Measurements from ENCODE around the gene GTPBP3. TPM values are rescaled to one million over a fixed set of nuclear protein-coding genes. Genes with fewer than 3 reads are reported as not detected.

Gene GTPBP3
- total RNA-seq, 4 donors from 2014 or later, result 9.3 to 20.2 (median 15.6) TPM

DNA sequence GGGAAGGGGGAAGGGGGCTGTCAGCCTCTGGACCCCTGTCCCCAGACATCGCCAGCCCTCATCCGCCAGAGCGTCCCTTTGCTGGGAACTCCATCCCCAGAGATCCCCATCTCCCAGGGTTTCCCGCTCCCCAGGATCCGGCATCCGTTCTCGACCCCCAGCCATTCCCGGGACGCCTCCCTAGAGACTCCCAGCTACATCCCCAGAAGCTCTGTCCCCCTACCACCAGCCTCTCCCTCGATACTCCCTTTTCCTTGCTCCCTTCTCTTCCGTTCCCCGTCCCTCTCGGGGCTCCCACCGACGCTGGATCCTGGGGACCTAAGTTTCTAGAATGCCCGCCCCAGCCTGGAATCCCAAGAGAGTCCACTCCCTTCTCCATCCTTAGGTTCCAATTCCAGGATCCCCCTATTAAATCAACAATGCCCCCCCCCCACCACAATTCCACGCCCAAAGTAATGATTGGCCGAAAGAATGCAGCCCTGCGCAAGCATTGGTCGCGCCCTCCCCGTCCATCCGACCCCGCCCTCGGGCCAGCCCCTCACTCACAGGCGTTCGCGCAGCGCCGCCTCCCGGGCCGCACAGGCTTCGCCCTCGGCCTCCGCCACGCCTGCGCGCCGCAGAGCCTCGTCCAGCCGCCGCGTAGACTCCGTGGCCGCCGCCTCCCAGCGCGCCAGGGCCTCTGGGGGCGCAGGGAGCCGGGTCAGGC is 53.5 kb downstream of the GTPBP3 start:
- Histone ChIP-seq H3K9me3 (peaks cover 0 to 15% (median 0%) of the 10 kb centered on the region in 3 donors), H3K36me3 (no peaks in the 10 kb centered on the region), H3K27ac (peak overlapping the region in 1 of 4 donors; percentile 23), H3K4me1 (peaks cover 0 to 40% (median 7%) of the 10 kb centered on the region in 3 donors), H3K27me3 (peaks cover 67% of the 10 kb centered on the region), H3K4me3 (peak overlapping the region; percentile 11 to 49)
- TF ChIP-seq, protein P1, sequence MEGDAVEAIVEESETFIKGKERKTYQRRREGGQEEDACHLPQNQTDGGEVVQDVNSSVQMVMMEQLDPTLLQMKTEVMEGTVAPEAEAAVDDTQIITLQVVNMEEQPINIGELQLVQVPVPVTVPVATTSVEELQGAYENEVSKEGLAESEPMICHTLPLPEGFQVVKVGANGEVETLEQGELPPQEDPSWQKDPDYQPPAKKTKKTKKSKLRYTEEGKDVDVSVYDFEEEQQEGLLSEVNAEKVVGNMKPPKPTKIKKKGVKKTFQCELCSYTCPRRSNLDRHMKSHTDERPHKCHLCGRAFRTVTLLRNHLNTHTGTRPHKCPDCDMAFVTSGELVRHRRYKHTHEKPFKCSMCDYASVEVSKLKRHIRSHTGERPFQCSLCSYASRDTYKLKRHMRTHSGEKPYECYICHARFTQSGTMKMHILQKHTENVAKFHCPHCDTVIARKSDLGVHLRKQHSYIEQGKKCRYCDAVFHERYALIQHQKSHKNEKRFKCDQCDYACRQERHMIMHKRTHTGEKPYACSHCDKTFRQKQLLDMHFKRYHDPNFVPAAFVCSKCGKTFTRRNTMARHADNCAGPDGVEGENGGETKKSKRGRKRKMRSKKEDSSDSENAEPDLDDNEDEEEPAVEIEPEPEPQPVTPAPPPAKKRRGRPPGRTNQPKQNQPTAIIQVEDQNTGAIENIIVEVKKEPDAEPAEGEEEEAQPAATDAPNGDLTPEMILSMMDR (IDR thresholded peaks at IDR 0.05), result peak; percentile 27 to 85 (median 73)
- TF ChIP-seq POLR2AphosphoS5 (IDR thresholded peaks at IDR 0.05), result no peak
- ATAC-seq, result peak; percentile 97
- WGBS, 2 donors (ENCODE audit: low coverage in 1 of 2), result 0 to 1% methylated on average over 5 to 18 of the region's 50 CpGs

DNA sequence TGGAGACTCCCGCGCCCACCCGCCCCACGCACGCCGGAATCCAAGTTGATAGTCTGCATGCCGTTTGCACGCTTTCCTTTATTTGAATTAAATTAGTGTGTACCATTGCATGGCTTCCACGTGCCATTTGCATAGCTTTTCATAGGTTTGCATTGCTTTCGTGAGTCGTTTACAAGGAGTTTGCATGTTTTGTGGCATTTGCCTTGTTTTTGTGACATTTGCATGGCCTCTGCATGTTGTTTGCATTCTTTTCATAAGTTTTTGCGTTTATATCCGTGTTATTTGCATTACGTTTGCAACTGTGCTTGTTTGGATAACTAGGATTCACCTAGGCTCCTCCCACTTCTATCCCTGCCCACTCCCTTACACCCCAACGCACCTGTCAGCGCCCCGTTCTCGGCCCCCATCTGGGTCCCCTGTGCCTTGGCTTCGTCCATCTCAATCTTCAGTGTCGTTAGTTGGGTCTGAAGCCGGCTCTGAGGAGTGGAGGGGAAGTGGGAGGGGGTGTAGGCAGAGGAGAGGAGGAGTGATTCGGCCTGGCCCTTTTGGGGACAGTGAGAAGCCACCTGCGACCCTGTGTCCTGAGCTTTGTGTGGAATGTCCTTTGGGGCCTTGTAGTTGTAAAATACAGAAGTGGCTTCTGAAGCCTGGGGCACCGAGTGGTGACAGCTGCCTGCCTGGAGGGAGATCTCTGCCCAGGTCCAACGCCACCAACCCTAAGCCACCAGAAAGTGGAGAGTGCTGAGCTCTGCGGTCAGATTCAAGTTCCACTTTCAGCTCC is 54.2 kb downstream of the GTPBP3 start:
- peaks cover 0 to 15% (median 0%) of the 10 kb centered on the region in 3 donors for H3K9me3 ChIP-seq
- TF ChIP-seq POLR2A (IDR thresholded peaks at IDR 0.05) (no peak), POLR2AphosphoS5 (IDR thresholded peaks at IDR 0.05) (no peak)
- no peak for ATAC-seq
- H3K4me1 ChIP-seq, result peaks cover 0 to 40% (median 7%) of the 10 kb centered on the region in 3 donors
- H3K27me3 ChIP-seq, result peaks cover 70% of the 10 kb centered on the region
- no peaks in the 10 kb centered on the region for H3K36me3 ChIP-seq
- H3K27ac ChIP-seq, result no peak overlapping the region
- WGBS, 2 donors (ENCODE audit: low coverage in 1 of 2), result 4 to 6% methylated on average over 4 to 15 of the region's 26 CpGs
- H3K4me3 ChIP-seq, result peak overlapping the region in 1 of 2 donors; percentile 49

Other genes with a start within 250 kb of the GTPBP3 start
- gene USE1, start 122.2 kb upstream of the GTPBP3 start, total RNA-seq, result 10 to 100 TPM; 11.3 to 24.0 (median 17.9) TPM
- 10 to 100 TPM in 1 of 4 donors, 1 to 10 TPM in 3; 3.5 to 15.1 (median 6.5) TPM for gene OCEL1, start 111.3 kb upstream of the GTPBP3 start, total RNA-seq
- 10 to 100 TPM; 33.9 to 71.9 (median 60.2) TPM for gene NR2F6, start 91.6 kb upstream of the GTPBP3 start, total RNA-seq
- gene USHBP1, start 72.8 kb upstream of the GTPBP3 start, total RNA-seq, result 1 to 10 TPM; 4.6 to 9.6 (median 5.1) TPM
- gene BABAM1, start 70.1 kb upstream of the GTPBP3 start, total RNA-seq, result 10 to 100 TPM; 62.6 to 91.8 (median 81.9) TPM
- gene ANKLE1, start 55.7 kb upstream of the GTPBP3 start, total RNA-seq, result under 1 TPM in 2 of 4 donors, not detected in 2; 0.39 to 0.81 TPM
- gene ABHD8, start 34.1 kb upstream of the GTPBP3 start, total RNA-seq, result 10 to 100 TPM; 13.2 to 34.4 (median 24.3) TPM
- gene MRPL34, start 31.7 kb upstream of the GTPBP3 start, total RNA-seq, result 100 to 1,000 TPM in 3 of 4 donors, 10 to 100 TPM in 1; 95.0 to 175 (median 113) TPM
- 10 to 100 TPM; 13.2 to 58.5 (median 19.9) TPM for gene DDA1, start 28.0 kb upstream of the GTPBP3 start, total RNA-seq
- 1 to 10 TPM; 1.3 to 6.2 (median 4.2) TPM for gene ANO8, start 2.7 kb upstream of the GTPBP3 start, total RNA-seq
- 100 to 1,000 TPM in 1 of 4 donors, 10 to 100 TPM in 3; 41.4 to 110 (median 67.9) TPM for gene PLVAP, start 39.8 kb downstream of the GTPBP3 start, total RNA-seq
- not detected for gene CCDC194, start 56.6 kb downstream of the GTPBP3 start, total RNA-seq
- gene BST2, start 68.1 kb downstream of the GTPBP3 start, total RNA-seq, result 100 to 1,000 TPM in 1 of 4 donors, 10 to 100 TPM in 3; 36.6 to 196 (median 40.7) TPM
- 10 to 100 TPM; 30.8 to 44.7 (median 37.7) TPM for gene MVB12A, start 82.5 kb downstream of the GTPBP3 start, total RNA-seq
- 1 to 10 TPM in 1 of 4 donors, under 1 TPM in 1, not detected in 2; 0.46 to 1.3 TPM for gene TMEM221, start 111.1 kb downstream of the GTPBP3 start, total RNA-seq
- gene NXNL1, start 123.4 kb downstream of the GTPBP3 start, total RNA-seq, result not detected
- 10 to 100 TPM; 17.1 to 21.3 (median 19.6) TPM for gene SLC27A1, start 133.0 kb downstream of the GTPBP3 start, total RNA-seq
- gene PGLS, start 174.1 kb downstream of the GTPBP3 start, total RNA-seq, result 10 to 100 TPM; 35.0 to 48.7 (median 39.9) TPM
- 10 to 100 TPM; 54.7 to 78.9 (median 61.2) TPM for gene COLGALT1, start 218.1 kb downstream of the GTPBP3 start, total RNA-seq